Right atrium auricular region (tissue), 2 donors: Measurements from ENCODE around the gene GRIN3B. TPM values are rescaled to one million over a fixed set of nuclear protein-coding genes. Genes with fewer than 3 reads are reported as not detected.
A peak's percentile ranks its signal among the peaks of the same experiment; 100 is the strongest.

ENCODE experiments used
- DNase-seq: peaks from one replicate; pipeline ENCODE4 v3.0.0-alpha.2; 2019; ENCODE audit warnings: low spot score
- H3K27ac ChIP-seq, 2 donors: fragments of 200-600 bp; sonication (generic); 1 replicate in 1 of 2; 2 replicates in 1 of 2; pipeline ENCODE4 v1.5.1; 2016 to 2019
- H3K27me3 ChIP-seq, 2 donors: fragments of 200-600 bp; sonication (generic); one replicate each; pipeline versions ENCODE4 v1.5.1 to v1.6.0; 2017 to 2019
- H3K36me3 ChIP-seq: fragments of 200-600 bp; sonication (generic); one replicate; pipeline ENCODE4 v1.5.1; 2016
- H3K4me1 ChIP-seq, 2 donors: fragments of 200-600 bp; sonication (generic); one replicate each; pipeline versions ENCODE4 v1.5.1 to v1.6.0; 2017 to 2019
- H3K4me3 ChIP-seq, 2 donors: fragments of 200-600 bp; sonication (generic); 1 replicate in 1 of 2; 2 replicates in 1 of 2; pipeline ENCODE4 v1.5.1; 2017 to 2019; ENCODE audit warnings: mild to moderate bottlenecking in 1 of 2, moderate library complexity in 1 of 2
- H3K9me3 ChIP-seq, 2 donors: fragments of 200-600 bp; sonication (generic); one replicate each; pipeline ENCODE4 v1.5.1; 2019
- total RNA-seq, 2 donors: library from RNA; depleted of rRNA; stranded (reverse); fragments of >200 nt; gene quantifications; one replicate each; pipeline ENCODE4 v1.1.0, GENCODE V29; 2016
- TF ChIP-seq, protein P1 (sequence below), 2 donors: fragments of 200-600 bp; sonication (generic); IDR thresholded peaks; one replicate each; pipeline ENCODE4 v1.5.1; 2019; ENCODE audit warnings: antibody characterized with exemption in 2 of 2

Gene GRIN3B
- under 1 TPM in 1 of 2 donors, not detected in 1; 0.12 TPM for total RNA-seq

GRCh38 chr19:1000095-1000494 lies at the start of gene GRIN3B:
Gene GRIN3B, plus strand, starts transcription at chr19:1000419. Its CDS starts 19 bp downstream, at chr19:1000438.
- TF ChIP-seq, protein P1, sequence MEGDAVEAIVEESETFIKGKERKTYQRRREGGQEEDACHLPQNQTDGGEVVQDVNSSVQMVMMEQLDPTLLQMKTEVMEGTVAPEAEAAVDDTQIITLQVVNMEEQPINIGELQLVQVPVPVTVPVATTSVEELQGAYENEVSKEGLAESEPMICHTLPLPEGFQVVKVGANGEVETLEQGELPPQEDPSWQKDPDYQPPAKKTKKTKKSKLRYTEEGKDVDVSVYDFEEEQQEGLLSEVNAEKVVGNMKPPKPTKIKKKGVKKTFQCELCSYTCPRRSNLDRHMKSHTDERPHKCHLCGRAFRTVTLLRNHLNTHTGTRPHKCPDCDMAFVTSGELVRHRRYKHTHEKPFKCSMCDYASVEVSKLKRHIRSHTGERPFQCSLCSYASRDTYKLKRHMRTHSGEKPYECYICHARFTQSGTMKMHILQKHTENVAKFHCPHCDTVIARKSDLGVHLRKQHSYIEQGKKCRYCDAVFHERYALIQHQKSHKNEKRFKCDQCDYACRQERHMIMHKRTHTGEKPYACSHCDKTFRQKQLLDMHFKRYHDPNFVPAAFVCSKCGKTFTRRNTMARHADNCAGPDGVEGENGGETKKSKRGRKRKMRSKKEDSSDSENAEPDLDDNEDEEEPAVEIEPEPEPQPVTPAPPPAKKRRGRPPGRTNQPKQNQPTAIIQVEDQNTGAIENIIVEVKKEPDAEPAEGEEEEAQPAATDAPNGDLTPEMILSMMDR (IDR thresholded peaks at IDR 0.05) = peak in 1 of 2 donors; percentile 58
- DNase-seq = no peak
- Histone ChIP-seq H3K4me1 (peaks cover 0 to 28% of the 10 kb centered on the region in 2 donors), H3K27ac (no peak within 1 kb of the TSS), H3K9me3 (no peaks in the 10 kb centered on the region), H3K36me3 (no peaks in the 10 kb centered on the region), H3K27me3 (peaks cover 3 to 29% of the 10 kb centered on the region in 2 donors), H3K4me3 (peak within 1 kb of the TSS in 1 of 2 donors; percentile 32)

DNA sequence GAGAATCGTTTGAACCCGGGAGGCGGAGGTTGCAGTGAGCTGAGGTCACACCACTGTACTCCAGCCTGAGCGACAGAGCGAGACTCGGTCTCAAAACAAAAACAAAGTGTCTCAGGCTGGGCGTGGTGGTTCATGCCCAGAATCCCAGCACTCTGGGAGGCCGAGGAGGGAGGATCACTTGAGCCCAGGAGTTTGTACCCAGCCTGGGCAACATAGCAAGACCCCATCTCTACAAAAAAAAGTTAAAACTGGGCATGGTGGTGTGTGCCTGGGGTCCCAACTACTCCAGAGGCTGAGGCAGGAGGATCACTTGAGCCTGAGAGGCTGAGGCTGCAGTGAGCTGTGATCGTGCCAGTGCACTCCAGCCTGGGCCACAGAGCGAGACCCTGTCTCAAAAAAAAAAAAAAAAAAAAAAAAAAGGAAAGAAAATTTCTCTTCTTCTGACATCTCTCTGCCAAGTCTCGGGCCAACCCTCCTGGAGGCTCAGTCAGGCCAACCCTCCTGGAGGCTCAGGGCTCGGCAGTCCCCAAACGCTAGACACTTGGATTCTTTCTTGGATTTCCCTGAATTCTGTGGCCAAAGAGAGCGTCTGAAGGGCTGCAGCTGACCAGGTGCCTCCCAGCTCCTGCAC lies 48.1 kb upstream of the GRIN3B start:
- H3K4me3 ChIP-seq = no peak overlapping the region
- H3K36me3 ChIP-seq = no peaks in the 10 kb centered on the region
- H3K27ac ChIP-seq = no peak overlapping the region
- TF ChIP-seq, protein P1 (IDR thresholded peaks at IDR 0.05) = no peak
- H3K4me1 ChIP-seq = peaks cover 0 to 8% of the 10 kb centered on the region in 2 donors
- no peaks in the 10 kb centered on the region for H3K27me3 ChIP-seq
- no peaks in the 10 kb centered on the region for H3K9me3 ChIP-seq
- no peak for DNase-seq

- H3K36me3 ChIP-seq = no peaks in the 10 kb centered on the region
- TF ChIP-seq, protein P1 (IDR thresholded peaks at IDR 0.05) = no peak
- peaks cover 0 to 8% of the 10 kb centered on the region in 2 donors for H3K4me1 ChIP-seq
- H3K27me3 ChIP-seq = no peaks in the 10 kb centered on the region
- DNase-seq = no peak
- no peaks in the 10 kb centered on the region for H3K9me3 ChIP-seq
- no peak overlapping the region for H3K4me3 ChIP-seq
- H3K27ac ChIP-seq = no peak overlapping the region
These were observed 47.4 kb upstream of the GRIN3B start for GRCh38 chr19:952680-953444.

DNA sequence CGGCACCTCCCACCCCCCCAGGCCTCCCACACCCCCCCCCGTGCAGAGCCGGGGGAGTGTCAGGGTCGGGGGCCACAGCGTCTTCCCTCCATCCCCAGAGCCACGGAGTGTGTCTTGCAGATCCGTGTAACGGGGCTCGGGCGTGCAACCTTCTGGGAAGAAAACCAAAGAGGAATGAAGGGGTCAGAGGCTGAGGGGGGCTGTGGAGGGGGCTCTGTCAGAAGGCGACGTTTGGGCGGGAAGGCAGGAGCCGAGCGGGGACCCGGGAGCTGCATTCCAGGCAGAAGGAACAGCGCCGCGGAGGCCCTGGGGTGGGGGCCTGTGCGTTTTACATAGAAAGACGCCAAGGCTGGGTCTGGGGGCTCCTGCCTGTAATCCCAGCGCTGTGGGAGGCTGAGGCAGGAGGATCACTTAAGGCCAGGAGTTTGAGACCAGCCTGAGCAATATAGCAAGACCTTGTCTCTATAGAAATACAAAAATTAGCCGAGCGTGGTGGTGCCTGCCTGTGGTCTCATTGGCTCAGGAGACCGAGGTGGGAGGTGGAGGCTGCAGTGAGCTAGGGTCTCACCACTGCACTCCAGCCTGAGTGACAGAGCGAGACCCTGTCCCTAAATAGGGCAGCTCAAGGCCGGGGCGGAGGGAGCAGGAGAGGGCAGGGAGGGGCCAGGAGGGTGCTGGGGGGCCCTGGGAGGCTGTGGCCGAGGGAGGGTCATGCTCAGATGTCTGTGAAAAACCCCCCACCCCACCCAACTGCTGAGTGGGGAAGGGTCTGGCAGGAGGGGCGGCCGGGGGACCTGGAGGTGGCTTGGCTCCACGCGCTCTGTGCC lies 46.6 kb upstream of the GRIN3B start:
- Histone ChIP-seq H3K4me1 (peaks cover 0 to 8% of the 10 kb centered on the region in 2 donors), H3K36me3 (no peaks in the 10 kb centered on the region), H3K4me3 (no peak overlapping the region), H3K27ac (no peak overlapping the region), H3K9me3 (no peaks in the 10 kb centered on the region), H3K27me3 (no peaks in the 10 kb centered on the region)
- TF ChIP-seq, protein P1 (IDR thresholded peaks at IDR 0.05) = no peak
- DNase-seq = no peak

GRCh38 chr19:954272-954671 lies 45.9 kb upstream of the GRIN3B start:
- DNase-seq = no peak
- Histone ChIP-seq H3K27ac (no peak overlapping the region), H3K4me1 (peaks cover 0 to 8% of the 10 kb centered on the region in 2 donors), H3K27me3 (no peaks in the 10 kb centered on the region), H3K4me3 (no peak overlapping the region), H3K9me3 (no peaks in the 10 kb centered on the region), H3K36me3 (no peaks in the 10 kb centered on the region)
- TF ChIP-seq, protein P1 (IDR thresholded peaks at IDR 0.05) = no peak
